T47D (cell line): ENCODE data around the gene CEP85.

ENCODE experiments used
- DNase-seq, 2 experiments: peaks; one replicate each; pipeline versions ENCODE4 v3.0.0 to v3.0.0-alpha.2; 2011 to 2012; ENCODE audit warnings: low read depth in 1 of 2, low spot score in 1 of 2
- JUND ChIP-seq: IDR thresholded peaks from 2 replicates; pipeline ENCODE4 v1.6.1; 2012; ENCODE audit warnings: low read depth
- in situ Hi-C: cut with HindIII; loops from 2 replicates; pipeline ENCODE4 v1.10.0; 2016; ENCODE audit warnings: low sequenced_read_pairs, low pct_unique_long_range_greater_than_20kb

Gene CEP85

DNA sequence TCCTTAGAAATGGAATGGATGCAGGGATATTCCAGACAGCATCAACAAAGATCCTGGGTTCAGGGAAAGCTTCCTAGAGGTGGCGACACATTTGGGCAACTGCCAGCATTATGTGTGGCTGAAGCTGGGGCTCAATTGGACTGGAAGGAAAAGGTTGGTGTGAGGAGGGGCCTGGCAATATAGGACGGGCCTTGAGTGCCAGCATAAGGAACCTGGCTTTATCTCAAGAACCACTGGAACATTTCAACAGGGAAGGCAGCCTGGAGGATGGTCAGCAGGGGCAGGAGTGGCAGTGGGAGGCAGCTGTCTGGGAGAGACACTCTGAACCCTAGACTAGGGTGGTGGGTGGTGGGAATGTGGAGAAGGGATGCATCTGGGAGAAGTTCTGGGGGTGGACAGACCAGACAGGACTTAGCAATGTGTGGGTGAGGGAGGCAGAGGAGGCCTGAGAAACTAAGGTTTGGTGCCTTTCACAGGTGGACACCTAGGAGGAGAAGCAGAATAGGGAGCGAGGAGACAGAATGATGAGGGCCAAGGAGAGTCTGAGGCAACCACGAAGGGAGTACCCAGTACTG lies 49.4 kb downstream of the CEP85 start:
- DNase-seq: no peak
- in situ Hi-C loops: no loop called here

DNA sequence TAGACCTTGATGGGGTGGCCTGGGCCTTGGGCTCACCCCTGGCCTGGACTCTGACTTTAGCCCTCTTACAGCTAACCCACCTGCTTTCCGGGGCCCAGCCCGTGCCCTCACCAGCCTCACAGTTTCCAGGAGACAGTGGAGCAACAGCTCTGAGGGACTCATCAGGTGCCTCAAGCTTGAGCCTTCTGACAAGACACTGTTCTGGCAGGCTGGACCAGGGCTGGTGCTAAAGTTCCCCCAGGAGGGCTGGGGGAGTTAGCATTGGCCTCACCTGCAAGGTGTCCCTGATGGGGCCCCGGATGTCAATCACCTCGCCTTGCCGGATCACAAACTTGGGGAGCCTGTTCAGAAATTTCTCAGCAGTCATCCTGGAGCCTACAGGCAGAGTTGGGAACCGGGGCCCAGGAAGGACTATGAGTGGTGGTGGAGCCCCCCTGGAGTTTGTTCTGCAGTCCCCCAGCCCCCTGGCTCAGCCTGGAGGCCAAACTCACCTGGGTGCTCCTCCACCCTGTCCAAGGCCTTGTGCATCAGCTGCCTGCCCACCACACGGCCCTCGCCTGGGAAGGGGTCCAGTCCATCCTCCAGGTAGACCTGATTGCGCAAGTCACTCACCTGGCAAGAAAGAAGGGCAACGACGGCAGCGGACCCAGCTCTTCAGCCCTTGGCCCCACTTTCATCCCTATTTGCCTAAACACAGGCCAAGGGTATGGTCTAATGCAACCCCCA lies 50.0 kb downstream of the CEP85 start:
- TF ChIP-seq JUND: no peak
- in situ Hi-C loops: no loop called here
- DNase-seq: no peak

More for the DNA sequence above, 49.4 kb downstream of the CEP85 start:
- no peak for TF ChIP-seq JUND

DNA sequence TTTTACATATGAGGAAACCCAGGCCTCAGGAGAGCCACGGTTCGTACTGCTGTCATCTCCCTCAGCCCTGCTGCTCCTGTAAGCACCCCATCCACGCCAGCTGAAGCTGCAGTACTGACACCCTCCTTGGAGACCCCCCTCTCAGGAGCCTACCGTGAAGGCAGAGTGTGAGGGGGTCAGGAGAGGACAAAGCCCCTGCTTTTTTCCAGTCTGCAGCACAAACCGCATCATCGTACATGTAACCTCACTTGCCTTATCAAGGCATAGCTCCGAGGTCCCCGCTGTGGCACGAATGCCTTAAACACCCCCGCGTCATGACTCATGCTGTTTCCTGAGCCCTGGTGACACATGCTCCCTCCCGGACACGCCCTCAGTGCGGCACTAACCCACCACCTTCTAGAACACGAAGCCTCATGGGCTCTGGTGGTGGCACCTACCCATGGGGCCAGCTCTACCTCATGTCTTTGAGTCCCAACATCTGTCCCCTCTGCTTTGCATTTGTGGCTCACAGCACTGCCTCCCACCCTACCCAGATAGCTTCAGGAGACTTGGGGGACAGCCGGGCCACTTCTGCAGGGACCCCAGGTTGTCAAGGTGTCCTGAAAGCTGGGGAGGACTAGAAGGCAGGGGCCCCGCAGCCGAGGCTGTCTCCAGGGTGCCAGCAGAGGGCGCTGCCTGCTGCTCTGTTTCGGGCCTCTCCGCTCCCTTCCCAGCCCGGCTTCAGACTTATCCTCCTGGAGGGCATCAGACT lies 50.8 kb downstream of the CEP85 start:
- in situ Hi-C loops: no loop called here
- TF ChIP-seq JUND: no peak
- DNase-seq: peak; percentile 50 to 56

DNA sequence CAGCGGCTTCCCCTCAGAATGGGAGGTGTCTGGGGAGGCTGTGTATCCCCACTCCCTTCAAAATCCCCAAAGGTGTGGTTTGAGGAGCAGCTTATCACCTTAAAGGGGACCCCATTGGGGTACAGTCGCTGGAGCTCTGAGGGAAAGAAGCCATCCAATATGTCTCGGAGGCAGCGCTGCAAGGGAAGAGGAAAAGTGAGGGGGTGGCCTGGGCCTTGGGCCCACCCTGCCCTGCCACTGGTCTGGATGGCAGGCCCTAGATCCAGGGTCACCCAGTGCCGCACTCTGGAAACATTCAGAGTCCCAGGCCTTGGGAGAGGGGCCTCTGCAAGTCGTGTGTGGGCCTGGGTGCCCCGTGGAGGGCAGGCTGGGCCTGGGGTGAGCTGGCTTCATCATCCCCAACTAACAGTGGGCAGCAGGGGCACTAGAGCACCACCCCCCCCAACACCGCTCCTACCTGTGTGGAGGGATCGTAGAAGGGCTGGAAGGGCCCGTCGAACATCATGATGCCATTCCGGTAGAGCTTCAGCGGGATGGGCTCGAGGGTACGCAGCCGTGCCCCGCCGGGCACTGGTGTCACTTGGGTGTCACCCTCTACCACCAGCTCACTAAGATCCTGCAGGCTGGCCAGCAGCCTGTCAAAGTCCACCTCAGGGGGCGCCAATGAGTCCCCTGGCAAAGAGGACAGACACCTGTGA lies 51.5 kb downstream of the CEP85 start:
- peak in 1 of 2 experiments; percentile 61 for DNase-seq
- no peak for TF ChIP-seq JUND
- in situ Hi-C loops: no loop called here

DNA sequence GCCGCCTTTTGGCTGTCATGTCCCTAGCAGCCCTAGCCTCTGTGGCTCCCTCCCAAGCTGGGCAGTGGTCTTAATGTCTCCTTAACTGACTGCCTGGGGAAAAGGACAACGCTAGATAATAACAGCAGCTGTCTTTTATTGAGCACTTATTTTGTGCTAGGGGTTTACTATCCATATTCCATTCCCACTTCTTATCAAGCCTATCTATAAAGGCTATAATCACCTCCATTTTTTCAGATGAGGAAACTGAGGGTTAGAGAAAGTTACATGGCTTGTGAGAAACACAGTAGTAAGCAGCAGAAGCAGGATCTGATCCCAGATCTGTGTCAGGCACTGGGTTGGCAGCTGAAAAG lies 52.0 kb downstream of the CEP85 start:
- in situ Hi-C loops: no loop called here
- TF ChIP-seq JUND: no peak
- DNase-seq: no peak

DNA sequence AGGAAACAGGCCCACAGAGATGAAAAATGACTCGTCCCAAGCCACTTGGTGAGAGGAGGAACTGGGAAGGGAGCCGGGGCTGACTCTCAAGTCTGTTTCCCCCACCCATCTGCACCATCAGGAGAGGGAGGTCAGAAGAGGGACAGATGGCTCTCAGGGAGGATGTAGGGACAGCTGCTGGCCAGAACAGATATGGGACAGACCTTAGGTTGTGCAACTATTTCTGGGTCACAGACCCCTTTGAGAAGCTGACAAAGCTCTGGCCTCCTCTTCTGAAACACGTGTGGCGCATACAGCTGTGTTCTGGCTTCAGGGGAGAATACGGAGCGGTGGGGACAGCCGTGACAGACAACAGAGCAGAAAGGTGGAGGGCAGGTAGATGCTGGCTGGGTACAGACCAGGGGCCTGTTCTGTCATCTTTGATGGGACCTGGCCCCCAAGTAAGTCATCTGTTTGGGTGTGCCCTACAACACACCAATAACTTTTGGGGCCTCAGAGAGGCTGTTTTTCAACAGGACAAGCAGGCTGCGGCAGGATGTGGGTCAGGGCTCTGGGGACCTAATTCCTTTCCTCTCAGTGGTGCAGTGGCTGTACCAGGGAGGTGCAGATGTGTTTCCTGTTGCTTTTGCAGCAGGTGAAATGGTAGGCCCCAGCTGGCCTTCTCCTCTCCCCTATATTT lies 53.2 kb downstream of the CEP85 start:
- no peak for TF ChIP-seq JUND
- no peak for DNase-seq
- in situ Hi-C loops: no loop called here

DNA sequence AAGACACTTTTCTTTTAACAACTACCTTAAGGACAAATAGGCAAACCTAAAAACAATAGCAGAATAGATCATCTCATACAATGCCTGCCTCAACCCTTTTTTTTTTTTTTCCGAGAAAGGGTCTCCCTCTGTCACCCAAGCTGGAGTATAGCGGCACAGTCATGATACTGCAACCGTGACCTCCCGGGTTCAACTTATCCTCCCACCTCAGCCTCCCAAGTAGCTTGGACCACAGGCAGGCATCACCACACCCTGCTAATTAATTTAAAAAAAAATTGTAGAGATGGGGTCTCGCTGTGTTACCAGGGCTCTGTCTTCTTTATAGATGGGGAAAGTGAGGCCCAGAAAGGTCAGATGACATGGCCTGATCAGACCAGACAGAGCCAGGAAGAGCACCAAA lies 53.8 kb downstream of the CEP85 start:
- no peak for TF ChIP-seq JUND
- in situ Hi-C loops: no loop called here
- DNase-seq: no peak

DNA sequence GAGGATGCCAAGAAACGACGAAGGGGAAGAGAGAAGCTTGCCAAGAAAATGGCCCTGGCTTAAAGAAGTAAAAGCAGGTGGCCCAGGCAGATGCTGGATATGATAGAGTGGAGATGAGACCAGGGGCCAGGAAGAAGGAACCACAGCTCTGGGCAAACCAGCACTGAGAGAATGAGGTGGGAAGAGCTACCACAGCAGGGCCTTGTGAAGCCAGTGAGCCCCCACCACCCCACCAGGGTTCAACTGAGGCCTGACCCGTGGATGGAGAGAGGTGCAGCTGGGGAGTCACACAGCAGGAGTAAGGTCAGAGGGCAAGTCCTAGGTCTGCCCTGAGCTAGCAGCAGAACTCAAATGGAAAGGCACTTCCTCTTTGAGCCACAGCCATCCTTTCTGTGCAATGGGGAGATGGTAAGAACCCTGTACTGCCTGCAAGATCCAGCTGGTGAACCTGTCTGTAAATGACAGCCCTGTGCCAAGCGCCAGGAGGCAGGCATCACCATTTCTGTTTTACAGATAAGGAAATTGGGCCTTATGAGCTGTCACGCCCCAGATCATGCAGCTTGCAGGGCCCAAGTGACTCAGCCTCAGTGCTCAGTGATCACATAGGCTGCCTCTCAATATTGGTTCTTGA lies 54.4 kb downstream of the CEP85 start:
- TF ChIP-seq JUND: no peak
- DNase-seq: no peak
- in situ Hi-C loops: no loop called here

DNA sequence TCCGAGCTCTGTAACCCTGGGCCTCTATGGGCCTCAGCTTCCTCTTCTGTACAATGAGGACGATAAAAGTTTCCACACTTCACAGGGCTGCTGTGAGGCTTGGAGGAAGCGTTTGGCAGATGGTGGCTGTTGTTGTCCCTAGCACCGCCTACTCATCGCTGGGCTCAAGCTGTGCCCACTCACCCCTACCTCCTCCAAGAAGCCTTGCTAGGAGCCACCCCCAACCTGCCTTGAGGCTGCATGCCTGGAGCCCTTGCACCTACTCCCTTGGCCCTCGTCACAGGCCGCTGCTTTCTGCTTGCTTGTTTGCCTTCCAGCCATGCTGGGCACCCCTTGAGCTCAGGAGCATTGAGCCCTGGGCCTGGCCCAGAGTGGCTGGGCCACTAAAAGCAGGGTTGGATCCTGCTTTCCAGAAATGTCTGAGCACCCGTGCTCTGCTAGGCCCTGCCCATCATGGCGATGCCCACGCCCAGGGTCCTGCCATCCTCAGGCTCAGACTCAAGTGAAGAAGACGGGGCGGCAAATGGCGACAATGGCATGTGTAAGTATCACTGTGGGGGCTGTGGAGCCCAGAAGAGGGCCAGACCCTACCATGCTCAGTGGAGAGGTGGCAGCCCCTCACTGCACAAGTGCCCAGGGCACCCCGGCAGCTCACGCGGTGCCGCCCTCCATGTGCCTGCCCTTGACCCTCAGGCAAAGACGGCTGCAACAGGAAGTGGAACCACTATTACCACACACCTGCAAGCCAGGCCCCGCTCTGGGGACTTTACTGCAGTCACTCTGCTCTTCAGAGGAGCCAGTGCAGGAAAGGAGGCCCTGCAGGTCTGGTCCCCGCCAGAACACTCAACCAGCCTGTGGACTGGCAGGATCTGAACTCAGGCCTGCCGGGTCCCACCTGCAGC lies 55.4 kb downstream of the CEP85 start:
- DNase-seq: no peak
- in situ Hi-C loops: no loop called here
- TF ChIP-seq JUND: no peak

DNA sequence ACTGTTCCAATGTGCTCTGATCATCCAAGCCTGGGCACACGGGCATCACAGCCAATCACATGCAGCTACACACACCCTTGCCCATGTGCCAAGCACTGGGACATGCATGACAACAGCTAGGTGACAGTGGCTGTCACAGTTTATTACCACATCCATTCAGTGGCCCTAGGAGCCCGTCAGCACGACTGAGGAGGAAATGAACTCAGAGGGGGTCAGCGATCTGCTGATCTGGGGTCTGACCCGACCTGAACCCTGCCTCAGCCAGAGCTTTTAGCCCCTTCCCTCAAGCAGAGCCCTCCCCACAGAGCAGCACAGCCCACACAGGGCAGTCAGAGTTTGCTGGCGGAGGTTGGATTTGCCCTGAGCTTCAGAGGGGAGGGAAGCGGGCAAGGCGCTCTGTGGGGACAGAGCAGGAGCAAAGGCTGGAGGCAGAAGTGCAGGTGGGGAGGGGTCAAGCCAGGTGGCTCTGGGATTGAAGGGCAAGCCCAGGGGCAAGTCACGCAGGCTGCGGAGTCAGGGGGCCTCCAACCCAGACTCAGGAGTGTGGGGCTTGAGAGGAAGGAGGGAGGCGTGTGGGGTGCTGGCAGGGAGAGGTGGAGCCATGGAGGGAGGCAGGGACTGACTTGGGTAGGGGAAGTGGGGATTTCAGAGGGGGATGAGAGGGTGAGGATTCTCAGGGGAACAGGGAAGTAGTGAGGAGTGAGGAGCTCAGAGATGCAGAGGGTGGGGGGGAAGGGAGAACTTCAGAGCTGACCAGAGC lies 56.3 kb downstream of the CEP85 start:
- no peak for TF ChIP-seq JUND
- in situ Hi-C loops: no loop called here
- DNase-seq: no peak
